ENCODE results near the gene CARMIL1. TPM values are rescaled to one million over a fixed set of nuclear protein-coding genes. Genes with fewer than 3 reads are reported as not detected.

Gene CARMIL1
- total and polyA plus RNA-seq, 2 donors from 2014 or later, result 22.3 to 51.1 TPM

- Histone ChIP-seq H3K27ac (ENCODE audit: low read depth in 2 of 2, low read length in 2 of 2) (no peak overlapping the region), H3K27me3 (ENCODE audit: control insufficient read depth, insufficient read depth, low read length) (no peaks in the 10 kb centered on the region), H3K9me3 (ENCODE audit: control insufficient read depth in 2 of 3, insufficient read depth in 1 of 3, low read length in 3 of 3) (no peaks in the 10 kb centered on the region), H3K36me3 (ENCODE audit: control insufficient read depth in 2 of 3, insufficient read depth in 3 of 3, low read length in 3 of 3) (peaks cover 0 to 4% (median 0%) of the 10 kb centered on the region in 3 donors), H3K9ac (ENCODE audit: low read length in 3 of 3) (no peak overlapping the region), H3K4me3 (ENCODE audit: low read length in 3 of 3) (no peak overlapping the region), H3K4me1 (ENCODE audit: control insufficient read depth in 2 of 3, insufficient read depth in 2 of 3, low read depth in 1 of 3, low read length in 3 of 3) (no peaks in the 10 kb centered on the region)
- DNase-seq (no peak), FAIRE-seq (no peak)
- TF ChIP-seq CTCF (IDR thresholded peaks at IDR 0.05; ENCODE audit: borderline replicate concordance, extremely low read depth, insufficient read depth), result peak; percentile 5
- intact Hi-C loops (cut with DNase I), result no loop called here
These were observed 193.1 kb downstream of the CARMIL1 start for GRCh38 chr6:25472306-25472705.

- Histone ChIP-seq H3K4me3 (ENCODE audit: low read length in 3 of 3) (no peak overlapping the region), H3K4me1 (ENCODE audit: control insufficient read depth in 2 of 3, insufficient read depth in 2 of 3, low read depth in 1 of 3, low read length in 3 of 3) (no peaks in the 10 kb centered on the region), H3K9ac (ENCODE audit: low read length in 3 of 3) (no peak overlapping the region), H3K27ac (ENCODE audit: low read depth in 2 of 2, low read length in 2 of 2) (no peak overlapping the region), H3K9me3 (ENCODE audit: control insufficient read depth in 2 of 3, insufficient read depth in 1 of 3, low read length in 3 of 3) (no peaks in the 10 kb centered on the region), H3K27me3 (ENCODE audit: control insufficient read depth, insufficient read depth, low read length) (no peaks in the 10 kb centered on the region), H3K36me3 (ENCODE audit: control insufficient read depth in 2 of 3, insufficient read depth in 3 of 3, low read length in 3 of 3) (peaks cover 0 to 4% (median 0%) of the 10 kb centered on the region in 3 donors)
- FAIRE-seq (no peak), DNase-seq (no peak)
- TF ChIP-seq CTCF (IDR thresholded peaks at IDR 0.05; ENCODE audit: borderline replicate concordance, extremely low read depth, insufficient read depth), result no peak
- intact Hi-C loops (cut with DNase I), result no loop called here
These were observed 193.7 kb downstream of the CARMIL1 start for GRCh38 chr6:25472906-25473305.

- DNase-seq (no peak), FAIRE-seq (no peak)
- no peak overlapping the region for H3K27ac ChIP-seq (ENCODE audit: low read depth in 2 of 2, low read length in 2 of 2)
- H3K4me3 ChIP-seq (ENCODE audit: low read length in 3 of 3), result no peak overlapping the region
- H3K4me1 ChIP-seq (ENCODE audit: control insufficient read depth in 2 of 3, insufficient read depth in 2 of 3, low read depth in 1 of 3, low read length in 3 of 3), result no peaks in the 10 kb centered on the region
- no peak for TF ChIP-seq CTCF (IDR thresholded peaks at IDR 0.05; ENCODE audit: borderline replicate concordance, extremely low read depth, insufficient read depth)
- peaks cover 0 to 4% (median 0%) of the 10 kb centered on the region in 3 donors for H3K36me3 ChIP-seq (ENCODE audit: control insufficient read depth in 2 of 3, insufficient read depth in 3 of 3, low read length in 3 of 3)
- intact Hi-C loops (cut with DNase I), result no loop called here
- H3K9ac ChIP-seq (ENCODE audit: low read length in 3 of 3), result no peak overlapping the region
- no peaks in the 10 kb centered on the region for H3K9me3 ChIP-seq (ENCODE audit: control insufficient read depth in 2 of 3, insufficient read depth in 1 of 3, low read length in 3 of 3)
- H3K27me3 ChIP-seq (ENCODE audit: control insufficient read depth, insufficient read depth, low read length), result no peaks in the 10 kb centered on the region
These were observed 194.3 kb downstream of the CARMIL1 start for GRCh38 chr6:25473447-25473846.

GRCh38 chr6:25476126-25476525, 197.0 kb downstream of the CARMIL1 start:
- no peaks in the 10 kb centered on the region for H3K9me3 ChIP-seq (ENCODE audit: control insufficient read depth in 2 of 3, insufficient read depth in 1 of 3, low read length in 3 of 3)

More at GRCh38 chr6:25476126-25476525, 197.0 kb downstream of the CARMIL1 start:
- no peak for TF ChIP-seq CTCF (IDR thresholded peaks at IDR 0.05; ENCODE audit: borderline replicate concordance, extremely low read depth, insufficient read depth)
- no peak overlapping the region for H3K9ac ChIP-seq (ENCODE audit: low read length in 3 of 3)
- no peak overlapping the region for H3K27ac ChIP-seq (ENCODE audit: low read depth in 2 of 2, low read length in 2 of 2)
- no peak for DNase-seq
- H3K36me3 ChIP-seq (ENCODE audit: control insufficient read depth in 2 of 3, insufficient read depth in 3 of 3, low read length in 3 of 3), result peaks cover 0 to 4% (median 0%) of the 10 kb centered on the region in 3 donors
- no peak for FAIRE-seq
- no peak overlapping the region for H3K4me3 ChIP-seq (ENCODE audit: low read length in 3 of 3)
- intact Hi-C loops (cut with DNase I), result no loop called here
- no peaks in the 10 kb centered on the region for H3K27me3 ChIP-seq (ENCODE audit: control insufficient read depth, insufficient read depth, low read length)
- H3K4me1 ChIP-seq (ENCODE audit: control insufficient read depth in 2 of 3, insufficient read depth in 2 of 3, low read depth in 1 of 3, low read length in 3 of 3), result no peaks in the 10 kb centered on the region

Measured in kidney (tissue), 14 donors.